HFFc6 (cell line): Measurements from ENCODE around the gene BBIP1. TPM values are rescaled to one million over a fixed set of nuclear protein-coding genes. Genes with fewer than 3 reads are reported as not detected.
A peak's percentile ranks its signal among the peaks of the same experiment; 100 is the strongest.

Experiments
- DNase-seq: peaks from one replicate; pipeline ENCODE4 v3.0.0-alpha.2; 2018
- H3K27ac Mint-ChIP-seq: 2 replicates; pipeline ENCODE4 v1.8.0; 2020; ENCODE audit warnings: mild to moderate bottlenecking, mixed read lengths
- H3K27me3 Mint-ChIP-seq: 2 replicates; pipeline ENCODE4 v1.8.0; 2021; ENCODE audit warnings: mild to moderate bottlenecking, moderate library complexity, mixed read lengths; ENCODE audit not compliant: insufficient read depth
- H3K36me3 Mint-ChIP-seq: 2 replicates; pipeline ENCODE4 v1.8.0; 2021; ENCODE audit warnings: low read depth, mixed read lengths
- H3K4me1 Mint-ChIP-seq: 2 replicates; pipeline ENCODE4 v1.8.0; 2020; ENCODE audit warnings: low read depth, mixed read lengths
- H3K4me3 Mint-ChIP-seq: 2 replicates; pipeline ENCODE4 v1.8.0; 2020; ENCODE audit warnings: mild to moderate bottlenecking, moderate library complexity, mixed read lengths
- H3K9me3 Mint-ChIP-seq: 2 replicates; pipeline ENCODE4 v1.8.0; 2020; ENCODE audit warnings: mild to moderate bottlenecking, mixed read lengths
- CTCF ChIP-seq: fragments of 200-600 bp; sonication (generic); IDR thresholded peaks from 2 replicates; pipeline ENCODE4 v1.5.0; 2021; ENCODE audit warnings: antibody characterized with exemption, mild to moderate bottlenecking
- total RNA-seq, 6 experiments: library from RNA; stranded (reverse); fragmentation: NEBNext Ultra II Directional; extraction: Animal tissue kit (Norgen Biotek cat#: 25700); gene quantifications; 2 replicates in 1 of 6; 3 replicates in 5 of 6; pipeline ENCODE4 v1.2.3, GENCODE V29; 2021

BBIP1 gene
- total RNA-seq, 6 experiments from 2014 or later = 28.5 to 36.1 (median 31.2) TPM

GRCh38 chr10:110872984-110873923 lies 45.7 kb downstream of the BBIP1 start:
- Mint-ChIP-seq H3K9me3 (no peaks in the 10 kb centered on the region), H3K4me1 (peaks cover 25% of the 10 kb centered on the region), H3K4me3 (peak overlapping the region; percentile 94), H3K36me3 (no peaks in the 10 kb centered on the region), H3K27ac (peak overlapping the region; percentile 88), H3K27me3 (peaks cover 6% of the 10 kb centered on the region)
- TF ChIP-seq CTCF = no peak
- no peak for DNase-seq

GRCh38 chr10:110872145-110872983 lies 46.6 kb downstream of the BBIP1 start:
- TF ChIP-seq CTCF = peak; percentile 66
- H3K4me1 Mint-ChIP-seq = peaks cover 34% of the 10 kb centered on the region
- peak overlapping the region; percentile 88 for H3K27ac Mint-ChIP-seq
- H3K4me3 Mint-ChIP-seq = peak overlapping the region; percentile 94
- no peaks in the 10 kb centered on the region for H3K9me3 Mint-ChIP-seq
- DNase-seq = peak; percentile 53
- H3K36me3 Mint-ChIP-seq = no peaks in the 10 kb centered on the region
- H3K27me3 Mint-ChIP-seq = peaks cover 6% of the 10 kb centered on the region

GRCh38 chr10:110871298-110872084 lies 47.5 kb downstream of the BBIP1 start, which contains the start of gene PDCD4:
TSS of gene PDCD4 (plus strand) at chr10:110871928. CDS start at chr10:110876028, 4,100 bp downstream.
- Mint-ChIP-seq H3K27me3 (peaks cover 6% of the 10 kb centered on the region), H3K9me3 (no peaks in the 10 kb centered on the region), H3K4me1 (peaks cover 37% of the 10 kb centered on the region), H3K36me3 (no peaks in the 10 kb centered on the region), H3K4me3 (peak within 1 kb of the TSS; percentile 94), H3K27ac (peak within 1 kb of the TSS; percentile 92)
- TF ChIP-seq CTCF = no peak
- peak; percentile 97 for DNase-seq

GRCh38 chr10:110870823-110871297 lies 48.1 kb downstream of the BBIP1 start:
- peak overlapping the region; percentile 92 for H3K27ac Mint-ChIP-seq
- H3K36me3 Mint-ChIP-seq = no peaks in the 10 kb centered on the region
- no peak for TF ChIP-seq CTCF
- no peak for DNase-seq
- peaks cover 43% of the 10 kb centered on the region for H3K4me1 Mint-ChIP-seq
- no peaks in the 10 kb centered on the region for H3K9me3 Mint-ChIP-seq
- peaks cover 6% of the 10 kb centered on the region for H3K27me3 Mint-ChIP-seq
- peak overlapping the region; percentile 94 for H3K4me3 Mint-ChIP-seq

GRCh38 chr10:110868981-110869380 lies 50.0 kb downstream of the BBIP1 start:
- H3K36me3 Mint-ChIP-seq = no peaks in the 10 kb centered on the region
- H3K4me1 Mint-ChIP-seq = peaks cover 53% of the 10 kb centered on the region
- H3K27ac Mint-ChIP-seq = no peak overlapping the region
- no peak overlapping the region for H3K4me3 Mint-ChIP-seq
- TF ChIP-seq CTCF = no peak
- H3K27me3 Mint-ChIP-seq = peaks cover 6% of the 10 kb centered on the region
- no peaks in the 10 kb centered on the region for H3K9me3 Mint-ChIP-seq
- no peak for DNase-seq
